Stimulated activated naive CD4-positive, alpha-beta T cell (primary cell): Measurements from ENCODE around the gene STIP1.
"Not testable (repeated sequence)": the region's sequence is repeated elsewhere in the genome, so short reads cannot be mapped to it uniquely, and the experiment has no call there.

Experiments used
- DNase-seq, 6 experiments: peaks; one replicate each; lab custom pipeline; 2025; lab: John Stamatoyannopoulos, UW

The STIP1 gene

GRCh38 chr11:64237484-64237951, 51.5 kb downstream of the STIP1 start:
- no peak for DNase-seq

- DNase-seq = no peak
Observed at GRCh38 chr11:64238076-64238475, 52.1 kb downstream of the STIP1 start.

DNA sequence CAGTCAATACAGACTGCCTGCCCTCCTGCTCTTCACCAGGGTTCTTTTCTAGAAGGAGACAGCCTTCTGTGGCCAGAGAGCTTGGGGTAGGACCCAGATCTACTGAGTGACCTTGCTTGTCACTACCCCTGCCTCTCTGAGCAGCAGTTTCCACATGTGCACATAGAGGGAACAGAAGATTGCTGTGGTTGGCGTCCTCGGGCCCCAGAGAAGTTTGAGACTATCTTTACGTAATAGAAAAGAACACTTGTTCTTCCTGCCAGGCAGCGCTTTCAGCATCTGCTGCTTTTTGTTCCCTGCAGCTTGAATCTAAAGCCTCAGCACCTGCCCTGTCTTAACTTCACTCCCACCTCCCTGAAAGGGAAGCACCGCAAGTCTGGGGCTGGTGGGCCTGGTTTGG, 53.0 kb downstream of the STIP1 start:
- DNase-seq = no peak

- DNase-seq = no peak
Observed at GRCh38 chr11:64239662-64240434, 53.9 kb downstream of the STIP1 start.

GRCh38 chr11:64240435-64241240, 54.7 kb downstream of the STIP1 start, which contains the start of gene FKBP2:
Gene FKBP2 (plus strand): TSS chr11:64241095. CDS start chr11:64242388, 1,293 bp downstream.
- peak; percentile 97 to 98 (median 97) for DNase-seq

GRCh38 chr11:64241241-64241490, 55.2 kb downstream of the STIP1 start:
- peak; percentile 99 to 100 (median 99) for DNase-seq

DNA sequence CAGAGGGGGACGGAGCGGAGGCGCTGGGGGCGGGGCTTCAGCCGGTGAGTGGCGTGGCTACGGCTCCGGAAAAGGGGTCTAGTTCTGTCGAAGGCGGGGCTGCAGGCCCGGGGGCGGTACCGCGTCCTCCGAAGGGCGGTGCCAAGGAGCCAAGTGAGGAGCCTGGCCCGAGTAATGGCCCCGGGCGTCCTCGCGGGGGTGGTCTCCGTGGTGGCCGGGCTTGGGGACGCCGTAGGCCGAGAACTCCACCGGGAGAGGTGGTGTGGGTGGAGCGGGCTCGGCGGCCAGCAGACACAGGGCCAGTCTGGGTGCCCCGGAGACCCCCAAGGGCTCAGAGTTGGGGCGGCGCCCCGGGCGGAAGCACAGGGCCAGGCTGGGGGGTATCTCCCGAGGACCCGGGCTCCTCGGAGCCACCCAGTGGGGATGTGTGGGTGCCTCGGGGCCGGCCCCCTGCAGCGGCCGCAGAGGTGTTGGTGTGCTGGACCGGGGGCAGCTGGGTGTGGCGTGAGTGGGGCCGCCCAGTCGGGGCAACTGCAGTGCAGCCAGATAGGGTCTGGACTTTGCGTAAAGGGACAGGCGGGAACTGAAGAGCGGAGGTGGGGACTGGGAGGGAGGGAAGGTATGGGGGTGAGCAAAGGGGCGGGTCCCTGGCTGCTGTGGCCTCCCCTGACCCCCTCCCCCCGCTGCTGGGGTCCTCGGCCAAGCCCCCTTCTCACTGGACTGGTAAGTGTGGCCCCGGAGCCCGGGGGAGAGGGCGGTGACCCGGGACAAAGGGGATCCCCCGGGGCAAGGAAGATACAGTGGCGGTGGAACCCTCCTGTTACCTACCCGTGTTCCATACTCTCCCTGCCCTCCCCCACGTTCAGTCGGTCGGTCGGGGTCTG, 55.8 kb downstream of the STIP1 start:
- peak in 2 of 6 experiments; percentile 12 to 40 for DNase-seq

DNA sequence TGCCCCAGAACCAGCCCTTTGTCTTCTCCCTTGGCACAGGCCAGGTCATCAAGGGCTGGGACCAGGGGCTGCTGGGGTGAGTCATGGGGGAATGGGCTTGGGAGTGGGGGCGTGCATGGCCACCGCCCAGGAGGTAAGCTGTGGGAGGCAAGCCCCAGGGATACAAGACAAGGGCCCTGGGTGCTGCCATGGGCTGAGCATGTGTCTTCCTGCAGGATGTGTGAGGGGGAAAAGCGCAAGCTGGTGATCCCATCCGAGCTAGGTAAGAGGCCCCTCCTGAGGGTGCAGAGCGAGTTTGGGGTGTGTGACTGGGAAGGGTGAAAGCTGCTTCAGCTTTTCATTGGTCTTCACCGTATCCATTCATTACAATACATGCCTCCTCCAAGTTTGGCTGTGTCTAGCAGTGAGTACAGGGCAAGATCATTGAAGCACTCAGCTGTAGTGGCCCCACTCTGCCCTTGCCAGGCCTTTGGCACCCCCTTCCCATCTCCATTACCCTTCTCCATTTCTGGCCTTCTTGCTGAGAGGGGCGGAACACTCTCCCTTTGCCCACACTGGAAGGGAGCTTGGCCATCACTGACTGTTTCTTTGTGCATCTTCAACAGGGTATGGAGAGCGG, 57.4 kb downstream of the STIP1 start:
- no peak for DNase-seq

GRCh38 chr11:64244107-64244506, 58.1 kb downstream of the STIP1 start:
- DNase-seq = no peak

GRCh38 chr11:64244966-64245365, 59.0 kb downstream of the STIP1 start:
- DNase-seq = no peak

- peak in 2 of 6 experiments; percentile 23 to 41 for DNase-seq
Observed at GRCh38 chr11:64245401-64245796, 59.4 kb downstream of the STIP1 start.

GRCh38 chr11:64245797-64246620, 60.0 kb downstream of the STIP1 start:
- DNase-seq = peak in 3 of 6 experiments; percentile 35 to 58 (median 37)

- DNase-seq = not testable (repeated sequence)
Observed at GRCh38 chr11:64246621-64246870, 60.6 kb downstream of the STIP1 start.

- peak; percentile 48 to 75 (median 63) for DNase-seq
Observed at GRCh38 chr11:64246871-64247728, 61.1 kb downstream of the STIP1 start, which contains the start of gene PPP1R14B. Gene PPP1R14B (minus strand): TSS chr11:64246943. CDS start chr11:64246673, 270 bp downstream.

DNA sequence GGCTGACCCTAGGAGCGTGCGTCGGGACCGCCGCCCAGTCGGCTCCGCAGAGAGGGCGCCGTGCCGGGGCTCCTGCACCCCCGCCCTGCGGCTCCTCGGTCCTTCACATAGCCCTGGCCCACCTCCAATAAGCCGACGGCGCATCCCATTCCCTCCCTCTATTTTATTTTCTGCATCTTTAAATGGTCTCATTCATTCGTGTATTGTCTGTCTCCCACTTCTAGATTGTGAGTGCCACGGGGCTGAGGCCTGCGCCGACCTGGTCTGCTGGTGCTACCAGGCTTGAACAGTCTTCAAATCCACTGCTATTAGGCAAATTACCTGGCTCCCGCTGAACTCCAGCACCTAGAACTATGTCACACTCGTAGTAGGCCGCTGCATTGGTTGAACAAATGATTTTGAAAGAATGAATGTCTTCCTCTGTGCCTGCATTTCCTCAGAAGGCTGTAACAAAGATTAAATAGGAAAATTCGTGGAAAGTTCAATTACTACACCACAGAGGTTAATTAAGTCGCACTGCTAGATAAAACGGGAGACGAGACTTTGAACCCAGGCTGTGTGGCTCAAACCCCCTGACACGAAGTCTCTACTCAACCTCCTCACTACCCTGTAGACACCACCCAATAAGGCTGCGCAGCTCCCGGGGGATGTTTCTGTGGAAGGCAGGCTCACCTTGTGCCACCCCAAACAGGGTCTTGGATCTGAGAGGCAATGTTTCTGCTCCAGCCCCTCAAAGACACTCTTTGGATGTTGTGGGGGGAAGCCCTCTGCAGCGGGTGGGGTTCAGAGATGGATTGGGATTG, 62.0 kb downstream of the STIP1 start:
- no peak for DNase-seq

- no peak for DNase-seq
Observed at GRCh38 chr11:64248578-64248977, 62.6 kb downstream of the STIP1 start.

DNA sequence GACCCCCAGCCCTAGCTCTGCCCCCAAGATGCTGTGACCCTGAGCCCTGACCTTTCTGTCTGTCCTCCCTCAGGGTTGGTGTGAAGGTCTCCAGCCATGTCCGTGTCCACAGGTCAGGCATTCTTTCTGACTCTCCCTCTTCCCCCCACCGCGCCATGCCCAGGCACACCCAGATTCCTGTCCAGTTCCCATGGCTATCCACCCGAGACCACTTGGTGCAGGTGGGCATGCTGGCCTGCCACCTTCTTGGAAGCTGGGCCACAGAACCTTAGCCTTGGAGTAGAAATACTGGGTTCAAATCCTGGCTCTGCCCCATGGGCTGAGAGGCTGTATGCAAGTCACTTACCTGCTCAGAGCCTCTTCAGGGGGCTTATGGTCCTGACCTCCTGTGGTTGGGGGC, 63.1 kb downstream of the STIP1 start:
- no peak for DNase-seq

DNA sequence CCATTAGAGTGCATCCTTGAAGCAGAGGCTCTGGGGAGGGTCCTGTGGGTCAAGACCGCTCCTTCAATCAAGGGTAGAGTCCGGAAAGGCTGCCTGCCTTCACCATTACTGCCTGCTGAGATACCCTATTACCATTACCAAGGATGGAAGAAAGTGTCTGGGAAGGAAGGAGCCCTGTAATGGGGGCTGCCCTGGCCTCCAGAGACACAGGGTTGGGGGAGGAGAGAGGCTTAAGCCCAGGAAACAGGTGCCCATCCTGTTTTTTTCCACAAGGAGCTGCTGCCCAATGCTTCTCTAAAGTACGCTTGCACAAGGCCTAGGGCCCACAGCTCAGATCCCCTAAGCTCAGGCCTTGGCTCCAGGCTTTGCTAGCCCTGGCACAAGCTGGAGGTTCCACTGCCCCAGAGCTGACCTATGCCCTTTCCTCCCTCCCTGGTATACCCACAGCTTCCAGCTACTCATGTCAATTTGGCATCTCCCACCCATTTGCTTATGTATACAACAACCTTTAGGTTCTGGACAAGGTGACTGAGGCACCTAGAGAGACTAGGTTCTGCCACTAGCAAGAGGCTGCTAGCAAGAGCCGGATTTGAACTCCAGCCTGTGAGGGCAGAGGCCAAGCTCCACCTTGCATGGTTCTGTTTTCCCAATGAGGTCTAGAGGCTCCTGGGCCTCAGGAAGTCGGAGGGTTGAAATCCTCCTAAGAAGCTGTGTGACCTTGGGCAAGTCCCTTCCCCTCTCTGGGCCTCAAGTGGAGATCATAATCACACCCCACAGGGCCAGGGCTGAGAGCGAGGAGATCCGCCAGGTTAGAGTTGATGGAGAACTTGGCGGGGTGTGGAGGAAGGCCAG, 63.8 kb downstream of the STIP1 start:
- DNase-seq = no peak
